SW480 (cell line): ENCODE measurements around the gene PLCL1.
"Not testable (repeated sequence)": the region's sequence is repeated elsewhere in the genome, so short reads cannot be mapped to it uniquely, and the experiment has no call there.

ENCODE experiments used
- DNase-seq: peaks from one replicate; pipeline ENCODE4 v3.0.0-alpha.2; 2016; ENCODE audit warnings: low spot score

Gene PLCL1

DNA sequence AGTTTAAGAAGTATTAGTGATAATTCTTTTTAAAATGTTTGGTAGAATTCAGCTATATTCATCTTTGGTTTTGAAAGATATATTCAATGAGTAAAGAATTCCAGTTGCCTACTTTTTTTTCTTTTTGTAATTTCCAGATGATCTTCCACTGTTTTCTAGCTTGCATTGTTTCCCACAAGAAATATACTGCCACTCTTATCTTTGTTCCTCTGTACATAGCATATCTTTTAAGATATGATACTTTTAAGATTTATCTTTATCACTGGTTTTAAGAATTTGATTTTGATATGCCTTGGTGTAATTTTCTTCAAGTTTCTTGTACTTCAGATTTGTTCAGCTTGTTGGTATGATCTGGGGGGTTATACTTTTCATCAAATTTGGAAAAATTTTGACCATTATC lies 374.4 kb downstream of the PLCL1 start:
- DNase-seq, result no peak

GRCh38 chr2:198186257-198186656 lies 381.9 kb downstream of the PLCL1 start:
- DNase-seq, result no peak

- no peak for DNase-seq
Observed at GRCh38 chr2:198187841-198188240, 383.4 kb downstream of the PLCL1 start.

- DNase-seq, result no peak
Observed at GRCh38 chr2:198188982-198189381, 384.6 kb downstream of the PLCL1 start.

GRCh38 chr2:198191651-198192050 lies 387.3 kb downstream of the PLCL1 start:
- DNase-seq, result no peak

- not testable (repeated sequence) for DNase-seq
Observed at GRCh38 chr2:198196556-198196955, 392.2 kb downstream of the PLCL1 start.
